22Rv1 (cell line): ENCODE data around the gene TECPR2.

Experiments
- H3K27ac ChIP-seq: fragments of 450-650 bp; 2 replicates; pipeline ENCODE4 v1.5.1; 2017
- CTCF ChIP-seq: fragments of 450-650 bp; IDR thresholded peaks from 2 replicates; pipeline ENCODE4 v1.5.1; 2017; ENCODE audit warnings: mild to moderate bottlenecking
- ZFX ChIP-seq: fragments of 450-650 bp; IDR thresholded peaks from 2 replicates; pipeline ENCODE4 v1.6.1; 2017; ENCODE audit warnings: antibody characterized with exemption, borderline replicate concordance

Gene TECPR2

GRCh38 chr14:102377696-102378095 lies 15.0 kb downstream of the TECPR2 start:
- TF ChIP-seq CTCF (no peak), ZFX (no peak)
- H3K27ac ChIP-seq, result no peak overlapping the region

- H3K27ac ChIP-seq, result no peak overlapping the region
- TF ChIP-seq CTCF (no peak), ZFX (no peak)
These were observed 16.1 kb downstream of the TECPR2 start for GRCh38 chr14:102378830-102379229.

GRCh38 chr14:102387086-102387485 lies 24.3 kb downstream of the TECPR2 start:
- no peak overlapping the region for H3K27ac ChIP-seq
- TF ChIP-seq CTCF (no peak), ZFX (no peak)

- H3K27ac ChIP-seq, result no peak overlapping the region
- TF ChIP-seq ZFX (no peak), CTCF (no peak)
These were observed 26.5 kb downstream of the TECPR2 start for GRCh38 chr14:102389246-102389645.

- no peak overlapping the region for H3K27ac ChIP-seq
- TF ChIP-seq CTCF (no peak), ZFX (no peak)
These were observed 27.5 kb downstream of the TECPR2 start for GRCh38 chr14:102390064-102390855.

- H3K27ac ChIP-seq, result no peak overlapping the region
- no peak for TF ChIP-seq CTCF
- no peak for TF ChIP-seq ZFX
These were observed 29.8 kb downstream of the TECPR2 start for GRCh38 chr14:102392506-102392905.

- TF ChIP-seq CTCF (no peak), ZFX (no peak)
These were observed 32.1 kb downstream of the TECPR2 start for GRCh38 chr14:102394717-102395375.

More at GRCh38 chr14:102394717-102395375, 32.1 kb downstream of the TECPR2 start:
- H3K27ac ChIP-seq, result no peak overlapping the region
